HG02885 (cell line): ENCODE measurements around the gene SNPH.
"Not testable (repeated sequence)": the region's sequence is repeated elsewhere in the genome, so short reads cannot be mapped to it uniquely, and the experiment has no call there.

Experiments
- ATAC-seq: cut with Tn5 transposase; IDR thresholded peaks from one replicate; pipeline ENCODE4 v1.9.1; 2021; ENCODE audit warnings: mild to moderate bottlenecking; ENCODE audit not compliant: unreplicated experiment, poor library complexity

SNPH gene

DNA sequence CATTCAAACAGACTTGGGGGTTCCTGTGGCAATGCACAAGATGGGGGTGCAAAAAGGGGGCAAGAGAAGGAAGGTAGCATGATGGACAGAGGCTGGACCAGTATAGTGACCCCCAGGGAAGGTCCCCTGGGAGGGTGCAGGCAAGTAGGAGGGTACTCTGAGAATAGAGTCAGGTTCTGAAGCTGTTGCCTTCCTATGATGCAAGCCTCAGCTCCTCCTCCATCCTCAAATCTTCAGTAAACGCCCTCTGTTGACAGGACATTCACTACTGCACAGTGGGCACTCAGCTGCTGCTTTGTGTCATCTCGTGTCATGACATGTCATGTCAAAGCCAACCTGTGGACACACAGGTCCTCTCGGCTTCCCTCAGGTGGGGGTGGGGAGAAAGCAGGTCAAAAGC is 68.7 kb downstream of the SNPH start:
- ATAC-seq, result no peak

- ATAC-seq, result no peak
Measured at GRCh38 chr20:1335961-1336698, 70.0 kb downstream of the SNPH start.

DNA sequence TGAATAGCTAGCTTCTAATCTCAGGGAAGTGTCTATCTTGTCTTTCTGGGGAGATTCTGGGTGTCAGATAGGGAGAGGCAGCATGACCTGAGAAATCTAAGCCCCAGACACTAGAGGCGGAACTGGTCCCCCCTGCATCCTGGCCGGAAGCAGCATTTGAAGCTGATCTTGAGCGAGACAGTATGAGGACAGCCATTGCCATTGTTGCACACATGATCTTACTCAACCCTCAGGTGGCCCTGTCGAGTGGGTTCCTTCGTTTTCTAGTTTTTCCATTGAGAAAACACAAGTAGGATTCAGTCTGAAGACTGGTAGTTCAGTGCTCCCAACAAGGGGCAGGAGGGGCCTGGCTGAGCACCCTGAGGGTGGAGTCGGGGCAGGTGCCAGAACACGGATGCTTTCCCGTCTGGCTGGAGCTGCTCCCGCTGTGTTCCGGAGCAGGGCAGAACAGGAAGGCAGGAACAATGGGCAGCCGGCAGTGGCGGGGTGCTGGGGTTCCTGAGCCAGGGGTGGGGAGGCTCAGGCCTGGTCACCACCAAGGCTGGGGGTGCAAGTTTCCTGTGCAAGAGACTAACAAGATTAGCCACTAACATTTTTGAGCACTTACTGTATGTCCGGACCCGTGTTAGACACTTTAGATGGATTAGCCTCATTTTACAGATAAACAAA is 70.7 kb downstream of the SNPH start:
- no peak for ATAC-seq

GRCh38 chr20:1337441-1337840 is 71.3 kb downstream of the SNPH start:
- no peak for ATAC-seq

DNA sequence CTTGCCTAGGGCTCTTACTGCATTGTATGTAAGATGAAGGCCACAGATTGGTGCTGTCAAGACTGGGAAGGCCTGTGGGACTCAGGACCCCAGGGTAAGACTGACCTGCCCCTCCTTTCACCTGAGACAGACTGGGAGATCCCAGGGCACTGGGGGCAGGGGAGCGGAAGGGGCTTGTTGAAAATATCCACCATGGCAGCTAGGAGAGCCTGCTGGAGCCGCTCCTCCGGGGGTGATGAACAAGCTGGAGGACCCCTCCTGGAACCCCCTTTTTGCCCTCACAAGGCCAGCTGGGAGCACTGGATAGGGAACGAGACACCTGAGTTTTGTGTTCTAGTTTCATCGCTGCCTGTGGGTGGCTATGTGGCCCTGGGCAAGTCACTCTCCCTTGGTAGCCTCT is 72.0 kb downstream of the SNPH start:
- ATAC-seq, result no peak

DNA sequence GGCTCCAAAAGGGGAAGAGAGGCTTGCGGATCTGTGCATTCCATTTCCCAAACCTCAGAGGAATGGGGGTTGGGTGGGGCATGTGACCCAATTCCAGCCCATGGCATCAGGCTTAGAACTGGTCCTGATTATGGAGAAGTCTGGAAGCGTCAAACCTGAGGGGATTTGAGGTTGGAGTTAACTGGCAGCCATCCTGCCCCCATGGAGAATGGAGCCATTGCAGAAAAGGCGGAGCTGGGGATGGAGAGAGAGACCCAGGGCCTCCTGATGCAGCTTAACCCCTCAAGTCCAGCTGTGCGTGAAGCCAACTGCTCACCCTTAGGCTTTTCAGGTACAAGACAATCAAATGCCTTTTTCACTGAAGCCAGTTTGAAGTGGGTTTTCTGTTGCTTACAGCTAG is 72.7 kb downstream of the SNPH start:
- no peak for ATAC-seq

DNA sequence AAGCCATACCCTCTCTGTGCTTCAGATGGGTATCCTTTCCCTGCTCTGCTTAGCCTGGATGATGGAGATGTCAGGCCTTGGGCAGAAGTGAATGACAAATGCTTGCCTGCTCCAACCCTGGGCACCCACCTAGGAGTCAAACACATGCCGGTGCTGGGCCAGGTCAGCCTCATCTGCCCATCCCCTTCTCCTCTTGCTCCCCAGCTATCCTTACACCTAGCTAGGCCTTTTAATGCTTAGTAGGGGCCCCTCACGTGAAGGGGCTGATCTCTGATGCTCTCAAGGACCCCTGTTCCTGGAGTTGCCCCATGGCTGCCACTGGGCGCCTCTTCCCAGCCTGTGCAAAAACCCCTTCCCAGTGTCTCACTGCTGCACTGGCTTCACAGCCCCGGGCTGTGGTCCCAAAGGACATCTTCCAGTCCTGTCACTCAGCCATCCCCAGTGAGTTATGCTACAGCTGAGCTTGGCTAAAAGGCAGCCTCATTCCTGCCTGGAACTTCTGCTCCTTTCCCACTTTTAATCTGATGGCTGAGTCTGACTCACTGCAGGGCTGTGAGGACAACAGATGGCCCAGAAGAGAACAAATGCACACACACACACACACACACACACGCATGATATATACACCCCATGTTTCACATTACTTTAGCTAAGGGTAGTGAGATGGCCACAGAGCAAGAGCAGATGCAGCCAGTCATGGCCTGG is 75.6 kb downstream of the SNPH start:
- ATAC-seq, result no peak

DNA sequence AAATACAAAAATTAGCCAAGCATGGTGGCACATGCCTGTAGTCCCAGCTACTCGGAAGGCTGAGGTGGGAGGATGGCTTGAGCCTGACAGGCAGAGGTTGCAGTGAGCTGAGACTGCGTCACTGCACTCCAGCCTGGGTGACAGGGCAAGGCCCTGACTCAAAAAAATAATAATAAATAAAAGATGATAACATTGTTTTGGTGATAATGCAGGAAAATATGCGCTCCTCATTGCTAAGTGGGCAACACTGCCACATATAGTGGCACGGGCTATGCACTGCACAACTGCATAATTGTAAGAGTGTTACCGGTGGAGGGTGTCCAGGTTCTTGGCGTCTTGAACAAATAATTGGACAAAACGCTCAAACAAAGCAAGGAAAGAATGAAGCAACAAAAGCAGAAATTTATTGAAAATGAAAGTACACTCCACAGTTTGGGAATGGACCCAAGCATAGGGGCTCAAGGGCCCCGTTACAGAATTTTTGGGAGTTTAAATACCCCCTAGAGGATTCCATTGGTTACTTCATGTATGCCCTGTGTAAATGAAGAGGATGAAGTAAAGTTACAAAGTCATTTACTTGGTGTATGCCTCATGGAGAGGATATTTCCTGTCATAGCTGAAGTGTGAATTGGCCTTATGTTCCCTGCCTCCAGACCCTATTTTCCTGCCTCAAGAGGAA is 77.5 kb downstream of the SNPH start:
- not testable (repeated sequence) for ATAC-seq

GRCh38 chr20:1345030-1345755 is 79.1 kb downstream of the SNPH start:
- no peak for ATAC-seq

- ATAC-seq, result no peak
Measured at GRCh38 chr20:1345756-1346093, 79.6 kb downstream of the SNPH start.

DNA sequence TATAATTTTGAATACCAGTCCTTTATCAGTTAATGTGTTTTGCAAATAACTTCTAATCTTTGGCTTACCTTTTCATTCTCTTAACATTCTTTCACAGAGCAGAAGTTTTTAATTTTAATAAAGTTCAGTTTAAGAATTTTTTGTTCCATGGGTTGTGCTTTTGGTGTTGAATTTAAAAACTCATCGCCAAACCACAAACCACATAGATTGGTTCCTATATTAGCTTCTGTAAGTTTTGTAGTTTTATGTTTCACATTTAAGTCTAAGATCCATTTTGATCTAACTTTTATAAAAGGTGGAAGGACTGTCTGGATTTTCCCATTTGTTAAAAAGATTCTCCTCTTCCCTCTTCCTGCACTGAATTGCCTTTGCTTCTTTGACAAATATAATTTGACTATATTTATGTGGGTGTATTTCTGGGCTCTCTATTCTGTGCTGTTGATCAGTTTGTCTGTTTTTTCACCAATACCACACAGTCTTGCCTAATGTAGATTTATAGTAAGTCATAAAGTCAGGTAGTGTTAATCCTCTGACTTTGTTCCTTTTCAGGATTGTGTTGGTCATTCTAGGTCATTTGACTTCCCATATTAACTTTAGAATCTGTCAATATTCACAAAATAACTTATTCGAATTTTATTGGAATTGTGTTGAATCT is 80.3 kb downstream of the SNPH start:
- ATAC-seq, result no peak

DNA sequence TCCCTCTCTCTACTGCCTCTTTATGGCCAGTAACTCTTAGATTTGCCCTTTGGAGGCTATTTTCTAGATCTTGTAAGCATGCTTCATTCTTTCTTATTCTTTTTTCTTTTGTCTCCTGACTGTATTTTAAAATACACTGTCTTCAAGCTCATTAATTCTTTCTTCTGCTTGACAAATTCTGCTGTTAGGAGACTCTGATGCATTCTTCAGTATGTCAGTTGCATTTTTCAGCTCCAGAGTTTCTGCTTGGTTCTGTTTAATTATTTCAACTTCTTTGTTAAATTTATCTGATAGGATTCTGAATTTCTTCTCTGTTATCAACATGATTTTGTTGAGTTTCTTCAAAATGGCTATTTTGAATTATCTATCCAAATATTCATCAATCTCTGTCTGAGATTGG is 87.9 kb downstream of the SNPH start:
- ATAC-seq, result no peak

GRCh38 chr20:1357921-1358671 is 92.0 kb downstream of the SNPH start:
- no peak for ATAC-seq
